GM12878 (cell line): ENCODE measurements around the gene VWA3B.

Experiments used
- FOXK2 ChIP-seq: fragments of 450-650 bp; IDR thresholded peaks from 2 replicates; pipeline ENCODE4 v1.6.1; 2017; ENCODE audit warnings: mild to moderate bottlenecking, moderate library complexity
- MEF2A ChIP-seq: IDR thresholded peaks from 2 replicates; pipeline ENCODE4 v1.6.1; 2011; ENCODE audit warnings: low read depth, mild to moderate bottlenecking, low read length, moderate library complexity; ENCODE audit not compliant: insufficient read depth
- NFYB ChIP-seq: IDR thresholded peaks from 2 replicates; pipeline ENCODE4 v1.6.1; 2011; ENCODE audit warnings: low read depth, mild to moderate bottlenecking, low read length, improper control_type of control experiment, moderate library complexity; ENCODE audit not compliant: insufficient read depth
- TF ChIP-seq, protein P1 (sequence below), 3 experiments: IDR thresholded peaks in 2 of 3; conservative IDR thresholded peaks in 1 of 3; 2 replicates each; pipeline ENCODE4 v1.5.1; 2011; ENCODE audit warnings: low read depth in 3 of 3, low read length in 3 of 3, mild to moderate bottlenecking in 3 of 3, control low read depth in 2 of 3, moderate library complexity in 2 of 3, inconsistent platforms in 1 of 3, mixed read lengths in 1 of 3; ENCODE audit not compliant: control insufficient read depth in 2 of 3, insufficient read depth in 1 of 3; ENCODE audit errors: extremely low read depth in 1 of 3
- TF ChIP-seq, protein P2 (sequence below): IDR thresholded peaks from 2 replicates; pipeline ENCODE4 v1.6.1; 2011; ENCODE audit warnings: low read depth, mild to moderate bottlenecking, low read length, moderate library complexity, borderline replicate concordance; ENCODE audit errors: extremely low read depth
- TF ChIP-seq, protein P3 (sequence below): IDR thresholded peaks from 2 replicates; pipeline ENCODE4 v1.6.1; 2011; ENCODE audit warnings: low read depth, low read length, improper control_type of control experiment, borderline replicate concordance

DNA sequence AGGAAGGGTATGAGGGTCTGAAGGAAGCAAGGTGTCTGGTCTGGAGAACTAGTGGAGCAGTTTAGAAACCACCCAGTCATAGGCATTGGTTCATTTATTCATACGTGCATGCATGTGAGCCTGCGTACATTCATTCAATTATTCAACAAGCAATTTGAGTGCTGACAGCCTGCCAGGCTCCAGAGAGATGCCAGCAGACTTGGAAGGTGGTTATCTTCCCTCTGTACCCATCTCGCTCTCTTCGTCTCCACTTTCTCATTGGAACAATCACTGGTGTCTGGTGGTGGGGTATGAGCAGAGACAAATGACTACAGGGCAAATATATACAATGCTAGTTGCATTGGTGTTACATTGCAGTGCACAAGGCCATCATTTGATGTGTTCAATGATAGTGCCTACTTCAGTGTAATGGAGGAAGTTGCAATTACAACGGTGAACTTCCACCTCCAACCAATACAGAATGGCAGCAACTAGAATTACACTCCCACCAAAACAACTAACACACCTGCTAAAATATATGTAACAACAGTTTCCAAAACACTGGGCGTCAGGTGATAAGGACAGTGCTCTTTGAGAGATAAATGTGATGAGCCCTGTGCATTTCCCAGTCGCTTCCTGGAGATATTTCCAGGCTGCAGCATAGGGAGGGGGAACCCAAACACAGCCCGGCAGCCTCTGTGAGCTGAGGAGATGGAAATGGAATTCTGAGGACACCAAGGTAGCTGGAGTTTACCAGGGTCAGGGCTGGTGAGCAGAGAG is 226.7 kb downstream of the VWA3B start:
- TF ChIP-seq, protein P1, sequence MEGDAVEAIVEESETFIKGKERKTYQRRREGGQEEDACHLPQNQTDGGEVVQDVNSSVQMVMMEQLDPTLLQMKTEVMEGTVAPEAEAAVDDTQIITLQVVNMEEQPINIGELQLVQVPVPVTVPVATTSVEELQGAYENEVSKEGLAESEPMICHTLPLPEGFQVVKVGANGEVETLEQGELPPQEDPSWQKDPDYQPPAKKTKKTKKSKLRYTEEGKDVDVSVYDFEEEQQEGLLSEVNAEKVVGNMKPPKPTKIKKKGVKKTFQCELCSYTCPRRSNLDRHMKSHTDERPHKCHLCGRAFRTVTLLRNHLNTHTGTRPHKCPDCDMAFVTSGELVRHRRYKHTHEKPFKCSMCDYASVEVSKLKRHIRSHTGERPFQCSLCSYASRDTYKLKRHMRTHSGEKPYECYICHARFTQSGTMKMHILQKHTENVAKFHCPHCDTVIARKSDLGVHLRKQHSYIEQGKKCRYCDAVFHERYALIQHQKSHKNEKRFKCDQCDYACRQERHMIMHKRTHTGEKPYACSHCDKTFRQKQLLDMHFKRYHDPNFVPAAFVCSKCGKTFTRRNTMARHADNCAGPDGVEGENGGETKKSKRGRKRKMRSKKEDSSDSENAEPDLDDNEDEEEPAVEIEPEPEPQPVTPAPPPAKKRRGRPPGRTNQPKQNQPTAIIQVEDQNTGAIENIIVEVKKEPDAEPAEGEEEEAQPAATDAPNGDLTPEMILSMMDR (IDR thresholded peaks at IDR 0.05 in 2 of 3, conservative IDR thresholded peaks at IDR 0.05 in 1 of 3; ENCODE audit: control insufficient read depth in 2 of 3, extremely low read depth in 1 of 3, insufficient read depth in 1 of 3, low read depth in 3 of 3, low read length in 3 of 3): no peak
- no peak for TF ChIP-seq NFYB
- TF ChIP-seq, protein P2, sequence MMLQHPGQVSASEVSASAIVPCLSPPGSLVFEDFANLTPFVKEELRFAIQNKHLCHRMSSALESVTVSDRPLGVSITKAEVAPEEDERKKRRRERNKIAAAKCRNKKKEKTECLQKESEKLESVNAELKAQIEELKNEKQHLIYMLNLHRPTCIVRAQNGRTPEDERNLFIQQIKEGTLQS: no peak
- no peak for TF ChIP-seq MEF2A
- TF ChIP-seq, protein P3, sequence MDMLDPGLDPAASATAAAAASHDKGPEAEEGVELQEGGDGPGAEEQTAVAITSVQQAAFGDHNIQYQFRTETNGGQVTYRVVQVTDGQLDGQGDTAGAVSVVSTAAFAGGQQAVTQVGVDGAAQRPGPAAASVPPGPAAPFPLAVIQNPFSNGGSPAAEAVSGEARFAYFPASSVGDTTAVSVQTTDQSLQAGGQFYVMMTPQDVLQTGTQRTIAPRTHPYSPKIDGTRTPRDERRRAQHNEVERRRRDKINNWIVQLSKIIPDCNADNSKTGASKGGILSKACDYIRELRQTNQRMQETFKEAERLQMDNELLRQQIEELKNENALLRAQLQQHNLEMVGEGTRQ: no peak
- TF ChIP-seq FOXK2: no peak
